Measurements from ENCODE around the gene PI16.
"Not testable (repeated sequence)": the region's sequence is repeated elsewhere in the genome, so short reads cannot be mapped to it uniquely, and the experiment has no call there.

The PI16 gene

GRCh38 chr6:36983538-36983937 is 29.0 kb downstream of the PI16 start:
- no peak overlapping the region for H3K4me3 Mint-ChIP-seq
- H3K27ac Mint-ChIP-seq = no peak overlapping the region
- H3K27me3 Mint-ChIP-seq = no peaks in the 10 kb centered on the region
- peaks cover 42% of the 10 kb centered on the region for H3K4me1 Mint-ChIP-seq (ENCODE audit: low read depth)
- H3K9me3 Mint-ChIP-seq (ENCODE audit: low read depth) = no peaks in the 10 kb centered on the region
- H3K36me3 Mint-ChIP-seq = peaks cover 3% of the 10 kb centered on the region

- H3K27ac Mint-ChIP-seq = no peak overlapping the region
- peaks cover 3% of the 10 kb centered on the region for H3K36me3 Mint-ChIP-seq
- no peaks in the 10 kb centered on the region for H3K9me3 Mint-ChIP-seq (ENCODE audit: low read depth)
- no peaks in the 10 kb centered on the region for H3K27me3 Mint-ChIP-seq
- H3K4me3 Mint-ChIP-seq = no peak overlapping the region
- H3K4me1 Mint-ChIP-seq (ENCODE audit: low read depth) = peaks cover 33% of the 10 kb centered on the region
Observed at GRCh38 chr6:36984581-36985416, 30.3 kb downstream of the PI16 start.

- Mint-ChIP-seq H3K9me3 (ENCODE audit: low read depth) (no peaks in the 10 kb centered on the region), H3K4me1 (ENCODE audit: low read depth) (peaks cover 29% of the 10 kb centered on the region), H3K27ac (no peak overlapping the region), H3K4me3 (no peak overlapping the region), H3K27me3 (no peaks in the 10 kb centered on the region), H3K36me3 (peaks cover 3% of the 10 kb centered on the region)
Observed at GRCh38 chr6:36985417-36985807, 30.9 kb downstream of the PI16 start.

GRCh38 chr6:36985808-36986703 is 31.5 kb downstream of the PI16 start, which contains the start of gene MTCH1:
Gene MTCH1, minus strand, starts transcription at chr6:36986196. Its CDS starts 23 bp downstream, at chr6:36986173.
- H3K27ac Mint-ChIP-seq = peak within 1 kb of the TSS; percentile 97
- no peaks in the 10 kb centered on the region for H3K27me3 Mint-ChIP-seq
- H3K36me3 Mint-ChIP-seq = peaks cover 3% of the 10 kb centered on the region
- H3K9me3 Mint-ChIP-seq (ENCODE audit: low read depth) = no peaks in the 10 kb centered on the region
- H3K4me1 Mint-ChIP-seq (ENCODE audit: low read depth) = peaks cover 24% of the 10 kb centered on the region
- H3K4me3 Mint-ChIP-seq = peak within 1 kb of the TSS; percentile 100

GRCh38 chr6:36986704-36987047 is 32.1 kb downstream of the PI16 start:
- peaks cover 19% of the 10 kb centered on the region for H3K4me1 Mint-ChIP-seq (ENCODE audit: low read depth)
- peaks cover 3% of the 10 kb centered on the region for H3K36me3 Mint-ChIP-seq
- H3K27me3 Mint-ChIP-seq = no peaks in the 10 kb centered on the region
- H3K4me3 Mint-ChIP-seq = peak overlapping the region; percentile 100
- H3K27ac Mint-ChIP-seq = peak overlapping the region; percentile 97
- no peaks in the 10 kb centered on the region for H3K9me3 Mint-ChIP-seq (ENCODE audit: low read depth)

GRCh38 chr6:36989264-36989663 is 34.7 kb downstream of the PI16 start:
- no peaks in the 10 kb centered on the region for H3K27me3 Mint-ChIP-seq
- H3K27ac Mint-ChIP-seq = no peak overlapping the region
- peaks cover 11% of the 10 kb centered on the region for H3K4me1 Mint-ChIP-seq (ENCODE audit: low read depth)
- no peak overlapping the region for H3K4me3 Mint-ChIP-seq
- H3K36me3 Mint-ChIP-seq = peaks cover 3% of the 10 kb centered on the region
- no peaks in the 10 kb centered on the region for H3K9me3 Mint-ChIP-seq (ENCODE audit: low read depth)

GRCh38 chr6:36990401-36990800 is 35.9 kb downstream of the PI16 start:
- H3K36me3 Mint-ChIP-seq; H3K27me3 Mint-ChIP-seq; H3K27ac Mint-ChIP-seq; H3K4me3 Mint-ChIP-seq; H3K9me3 Mint-ChIP-seq (ENCODE audit: low read depth): not testable (repeated sequence)
- H3K4me1 Mint-ChIP-seq (ENCODE audit: low read depth) = peaks cover 11% of the 10 kb centered on the region

GRCh38 chr6:36997811-36998722 is 43.5 kb downstream of the PI16 start:
- H3K9me3 Mint-ChIP-seq (ENCODE audit: low read depth) = no peaks in the 10 kb centered on the region
- H3K4me1 Mint-ChIP-seq (ENCODE audit: low read depth) = no peaks in the 10 kb centered on the region
- H3K4me3 Mint-ChIP-seq = no peak overlapping the region
- H3K27me3 Mint-ChIP-seq = no peaks in the 10 kb centered on the region
- H3K36me3 Mint-ChIP-seq = no peaks in the 10 kb centered on the region
- H3K27ac Mint-ChIP-seq = no peak overlapping the region

GRCh38 chr6:36998723-36999038 is 44.1 kb downstream of the PI16 start:
- no peaks in the 10 kb centered on the region for H3K27me3 Mint-ChIP-seq
- no peak overlapping the region for H3K4me3 Mint-ChIP-seq

GRCh38 chr6:36999061-36999750 is 44.7 kb downstream of the PI16 start:
- no peaks in the 10 kb centered on the region for H3K9me3 Mint-ChIP-seq (ENCODE audit: low read depth)
- no peaks in the 10 kb centered on the region for H3K4me1 Mint-ChIP-seq (ENCODE audit: low read depth)
- no peaks in the 10 kb centered on the region for H3K36me3 Mint-ChIP-seq
- no peaks in the 10 kb centered on the region for H3K27me3 Mint-ChIP-seq
- H3K27ac Mint-ChIP-seq = no peak overlapping the region
- no peak overlapping the region for H3K4me3 Mint-ChIP-seq

More at GRCh38 chr6:36998723-36999038, 44.1 kb downstream of the PI16 start:
- Mint-ChIP-seq H3K36me3 (no peaks in the 10 kb centered on the region), H3K27ac (no peak overlapping the region), H3K4me1 (ENCODE audit: low read depth) (no peaks in the 10 kb centered on the region), H3K9me3 (ENCODE audit: low read depth) (no peaks in the 10 kb centered on the region)

- Mint-ChIP-seq H3K9me3 (ENCODE audit: low read depth) (no peaks in the 10 kb centered on the region), H3K4me1 (ENCODE audit: low read depth) (no peaks in the 10 kb centered on the region), H3K27me3 (no peaks in the 10 kb centered on the region), H3K36me3 (no peaks in the 10 kb centered on the region), H3K4me3 (no peak overlapping the region), H3K27ac (no peak overlapping the region)
Observed at GRCh38 chr6:36999751-37000125, 45.2 kb downstream of the PI16 start.

GRCh38 chr6:37004044-37004980 is 49.8 kb downstream of the PI16 start:
- Mint-ChIP-seq H3K36me3 (no peaks in the 10 kb centered on the region), H3K27me3 (no peaks in the 10 kb centered on the region), H3K4me1 (ENCODE audit: low read depth) (peaks cover 9% of the 10 kb centered on the region), H3K27ac (no peak overlapping the region), H3K4me3 (no peak overlapping the region), H3K9me3 (ENCODE audit: low read depth) (no peaks in the 10 kb centered on the region)

- Mint-ChIP-seq H3K4me1 (ENCODE audit: low read depth) (peaks cover 9% of the 10 kb centered on the region), H3K27me3 (no peaks in the 10 kb centered on the region), H3K4me3 (no peak within 1 kb of the TSS), H3K9me3 (ENCODE audit: low read depth) (no peaks in the 10 kb centered on the region), H3K27ac (no peak within 1 kb of the TSS), H3K36me3 (no peaks in the 10 kb centered on the region)
Observed at GRCh38 chr6:37005061-37005810, 50.7 kb downstream of the PI16 start, which contains the start of gene FGD2. Gene FGD2, plus strand, starts transcription at chr6:37005655. Its CDS starts 163 bp downstream, at chr6:37005818.
